HepG2 (cell line): ENCODE measurements around the gene CCN2. TPM values are rescaled to one million over a fixed set of nuclear protein-coding genes. Genes with fewer than 3 reads are reported as not detected.
A peak's percentile ranks its signal among the peaks of the same experiment; 100 is the strongest.

Experiments used
- KDM5B ChIP-seq: sonication (generic); formaldehyde crosslinking; IDR thresholded peaks from 2 replicates; pipeline ENCODE4 v1.4.0; 2020; ENCODE audit warnings: missing genetic modification reagents, mild to moderate bottlenecking, borderline replicate concordance
- RFX3 ChIP-seq: IDR thresholded peaks from 2 replicates; pipeline ENCODE4 v1.6.1; 2016; ENCODE audit warnings: missing biosample characterization, missing genetic modification reagents
- SATB2 ChIP-seq: sonication (generic); formaldehyde crosslinking; IDR thresholded peaks from 2 replicates; pipeline ENCODE4 v1.5.0; 2020; ENCODE audit warnings: missing genetic modification reagents
- SMAD9 ChIP-seq: sonication (generic); formaldehyde crosslinking; IDR thresholded peaks from 2 replicates; pipeline ENCODE4 v1.5.1; 2020; ENCODE audit warnings: mild to moderate bottlenecking, missing genetic modification reagents
- SPEN ChIP-seq: sonication (generic); formaldehyde crosslinking; IDR thresholded peaks from 2 replicates; pipeline ENCODE4 v1.5.1; 2020; ENCODE audit warnings: low read depth, mild to moderate bottlenecking, missing genetic modification reagents
- SRSF9 ChIP-seq: fragments of 200-400 bp; formaldehyde crosslinking; IDR thresholded peaks from 2 replicates; pipeline ENCODE4 v1.6.1; 2018; ENCODE audit warnings: borderline replicate concordance, mild to moderate bottlenecking, low read depth, low read length; ENCODE audit not compliant: insufficient read depth, poor library complexity, severe bottlenecking
- U2AF2 ChIP-seq: fragments of 200-400 bp; formaldehyde crosslinking; IDR thresholded peaks from 2 replicates; pipeline ENCODE4 v1.6.1; 2017; ENCODE audit warnings: low read depth, mild to moderate bottlenecking, low read length
- ZNF12 ChIP-seq: sonication (generic); formaldehyde crosslinking; IDR thresholded peaks from 2 replicates; pipeline ENCODE4 v1.5.0; 2020; ENCODE audit warnings: missing genetic modification reagents
- ZNF251 ChIP-seq: sonication (generic); formaldehyde crosslinking; IDR thresholded peaks from 2 replicates; pipeline ENCODE4 v1.9.0; 2021; ENCODE audit warnings: mild to moderate bottlenecking, missing genetic modification reagents
- ZNF382 ChIP-seq: sonication (generic); formaldehyde crosslinking; IDR thresholded peaks from 2 replicates; pipeline ENCODE4 v1.5.0; 2020; ENCODE audit warnings: missing genetic modification reagents, mild to moderate bottlenecking, borderline replicate concordance
- polyA plus RNA-seq, 8 experiments: library from polyadenylated mRNA; depleted of rRNA in 3 of 8; stranded (reverse) in 7 of 8; unstranded in 1 of 8; fragments of >200 nt; fragmentation: Illumina TruSeq in 4 of 8; extraction: Trizol in 4 of 8; gene quantifications; 2 replicates each; pipeline versions ENCODE4 v1.2.1 to v1.2.3, GENCODE V29; 2011 to 2016; ENCODE audit warnings: low read depth in 4 of 8, missing spikeins in 1 of 8, mixed read lengths in 1 of 8; ENCODE audit not compliant: insufficient read depth in 1 of 8
- total RNA-seq, 5 experiments: library from RNA; depleted of rRNA; stranded (reverse); fragments of >200 nt; fragmentation: Illumina TruSeq; extraction: Trizol; gene quantifications; 2 replicates each; pipeline ENCODE4 v1.2.3, GENCODE V29; 2016; ENCODE audit warnings: low read depth in 1 of 5
- TF ChIP-seq, protein P1 (sequence below): sonication (generic); formaldehyde crosslinking; IDR thresholded peaks from 2 replicates; pipeline ENCODE4 v1.8.0; 2022; ENCODE audit warnings: mild to moderate bottlenecking, missing genetic modification reagents
- TF ChIP-seq, protein P2 (sequence below): conservative IDR thresholded peaks from 2 replicates; pipeline ENCODE4 v1.6.1; 2018; ENCODE audit warnings: missing genetic modification reagents
- TF ChIP-seq, protein P3 (sequence below): sonication (generic); formaldehyde crosslinking; conservative IDR thresholded peaks from 2 replicates; pipeline ENCODE4 v1.8.0; 2022; ENCODE audit warnings: low read depth, missing genetic modification reagents
- TF ChIP-seq, protein P4 (sequence below): sonication (generic); formaldehyde crosslinking; IDR thresholded peaks from 2 replicates; pipeline ENCODE4 v1.5.1; 2020; ENCODE audit warnings: mild to moderate bottlenecking, missing genetic modification reagents, moderate library complexity
- TF ChIP-seq, protein P5 (sequence below): sonication (generic); formaldehyde crosslinking; IDR thresholded peaks from 2 replicates; pipeline ENCODE4 v1.4.0; 2020; ENCODE audit warnings: mild to moderate bottlenecking, low read depth, missing genetic modification reagents
- TF ChIP-seq, protein P6 (sequence below): sonication (generic); formaldehyde crosslinking; IDR thresholded peaks from 2 replicates; pipeline ENCODE4 v1.4.0; 2020; ENCODE audit warnings: mild to moderate bottlenecking, missing genetic modification reagents, borderline replicate concordance

Gene CCN2
- total and polyA plus RNA-seq, 2 of the 13 experiments (the other 11 are each of a cell fraction or from before 2014, with no cell fraction given): 34.7 to 316 TPM

DNA sequence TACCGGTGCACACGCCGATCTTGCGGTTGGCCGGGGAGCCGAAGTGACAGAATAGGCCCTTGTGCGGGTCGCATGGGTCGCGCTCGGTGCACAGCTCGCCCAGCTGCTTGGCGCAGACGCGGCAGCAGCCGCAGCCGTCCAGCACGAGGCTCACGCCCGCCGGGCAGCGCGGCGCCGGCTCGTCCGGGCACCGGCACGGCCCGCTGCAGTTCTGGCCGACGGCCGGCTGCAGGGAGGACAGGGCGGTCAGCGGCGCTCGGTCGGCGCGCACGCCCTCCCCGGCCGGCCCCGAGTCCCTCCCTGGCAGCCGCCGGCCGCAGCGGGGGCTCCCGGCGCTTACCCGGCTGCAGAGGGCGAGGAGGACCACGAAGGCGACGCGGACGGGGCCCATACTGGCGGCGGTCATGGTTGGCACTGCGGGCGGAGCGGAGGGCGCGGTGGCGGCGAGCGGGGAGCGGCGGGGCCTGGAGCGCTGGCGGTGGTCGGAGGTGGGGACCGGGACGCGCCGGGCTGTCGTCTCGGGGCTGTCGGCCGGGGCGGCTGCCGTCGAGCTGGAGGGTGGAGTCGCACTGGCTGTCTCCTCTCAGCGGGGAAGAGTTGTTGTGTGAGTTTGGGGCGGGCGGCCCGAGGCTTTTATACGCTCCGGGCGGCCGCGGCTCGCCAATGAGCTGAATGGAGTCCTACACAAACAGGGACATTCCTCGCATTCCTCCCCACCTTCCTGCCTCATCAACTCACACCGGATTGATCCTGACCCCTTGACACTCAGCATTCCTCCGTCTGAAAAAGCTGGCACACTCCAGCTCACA is at the start of gene CCN2 (continued):
- TF ChIP-seq, protein P1, sequence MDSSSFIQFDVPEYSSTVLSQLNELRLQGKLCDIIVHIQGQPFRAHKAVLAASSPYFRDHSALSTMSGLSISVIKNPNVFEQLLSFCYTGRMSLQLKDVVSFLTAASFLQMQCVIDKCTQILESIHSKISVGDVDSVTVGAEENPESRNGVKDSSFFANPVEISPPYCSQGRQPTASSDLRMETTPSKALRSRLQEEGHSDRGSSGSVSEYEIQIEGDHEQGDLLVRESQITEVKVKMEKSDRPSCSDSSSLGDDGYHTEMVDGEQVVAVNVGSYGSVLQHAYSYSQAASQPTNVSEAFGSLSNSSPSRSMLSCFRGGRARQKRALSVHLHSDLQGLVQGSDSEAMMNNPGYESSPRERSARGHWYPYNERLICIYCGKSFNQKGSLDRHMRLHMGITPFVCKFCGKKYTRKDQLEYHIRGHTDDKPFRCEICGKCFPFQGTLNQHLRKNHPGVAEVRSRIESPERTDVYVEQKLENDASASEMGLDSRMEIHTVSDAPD (CRISPR knock-in tag): peak; percentile 28; the same call in 1 of the 2 replicates
- TF ChIP-seq U2AF2 (no peak), ZNF251 (CRISPR knock-in tag) (no peak), ZNF12 (CRISPR knock-in tag) (no peak), RFX3 (0 out of 2 replicates have a peak, but pooled peaks have one; percentile 13), KDM5B (CRISPR knock-in tag) (no peak), SRSF9 (no peak), SATB2 (CRISPR knock-in tag) (no peak), SMAD9 (CRISPR knock-in tag) (no peak), ZNF382 (no peak), SPEN (CRISPR knock-in tag) (no peak; the same call in 1 of the 2 replicates)
- TF ChIP-seq, protein P2, sequence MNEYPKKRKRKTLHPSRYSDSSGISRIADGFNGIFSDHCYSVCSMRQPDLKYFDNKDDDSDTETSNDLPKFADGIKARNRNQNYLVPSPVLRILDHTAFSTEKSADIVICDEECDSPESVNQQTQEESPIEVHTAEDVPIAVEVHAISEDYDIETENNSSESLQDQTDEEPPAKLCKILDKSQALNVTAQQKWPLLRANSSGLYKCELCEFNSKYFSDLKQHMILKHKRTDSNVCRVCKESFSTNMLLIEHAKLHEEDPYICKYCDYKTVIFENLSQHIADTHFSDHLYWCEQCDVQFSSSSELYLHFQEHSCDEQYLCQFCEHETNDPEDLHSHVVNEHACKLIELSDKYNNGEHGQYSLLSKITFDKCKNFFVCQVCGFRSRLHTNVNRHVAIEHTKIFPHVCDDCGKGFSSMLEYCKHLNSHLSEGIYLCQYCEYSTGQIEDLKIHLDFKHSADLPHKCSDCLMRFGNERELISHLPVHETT: peak; percentile 45; the same call in 1 of the 2 replicates
- TF ChIP-seq, protein P3, sequence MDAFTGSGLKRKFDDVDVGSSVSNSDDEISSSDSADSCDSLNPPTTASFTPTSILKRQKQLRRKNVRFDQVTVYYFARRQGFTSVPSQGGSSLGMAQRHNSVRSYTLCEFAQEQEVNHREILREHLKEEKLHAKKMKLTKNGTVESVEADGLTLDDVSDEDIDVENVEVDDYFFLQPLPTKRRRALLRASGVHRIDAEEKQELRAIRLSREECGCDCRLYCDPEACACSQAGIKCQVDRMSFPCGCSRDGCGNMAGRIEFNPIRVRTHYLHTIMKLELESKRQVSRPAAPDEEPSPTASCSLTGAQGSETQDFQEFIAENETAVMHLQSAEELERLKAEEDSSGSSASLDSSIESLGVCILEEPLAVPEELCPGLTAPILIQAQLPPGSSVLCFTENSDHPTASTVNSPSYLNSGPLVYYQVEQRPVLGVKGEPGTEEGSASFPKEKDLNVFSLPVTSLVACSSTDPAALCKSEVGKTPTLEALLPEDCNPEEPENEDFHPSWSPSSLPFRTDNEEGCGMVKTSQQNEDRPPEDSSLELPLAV: peak; percentile 82
- TF ChIP-seq, protein P4, sequence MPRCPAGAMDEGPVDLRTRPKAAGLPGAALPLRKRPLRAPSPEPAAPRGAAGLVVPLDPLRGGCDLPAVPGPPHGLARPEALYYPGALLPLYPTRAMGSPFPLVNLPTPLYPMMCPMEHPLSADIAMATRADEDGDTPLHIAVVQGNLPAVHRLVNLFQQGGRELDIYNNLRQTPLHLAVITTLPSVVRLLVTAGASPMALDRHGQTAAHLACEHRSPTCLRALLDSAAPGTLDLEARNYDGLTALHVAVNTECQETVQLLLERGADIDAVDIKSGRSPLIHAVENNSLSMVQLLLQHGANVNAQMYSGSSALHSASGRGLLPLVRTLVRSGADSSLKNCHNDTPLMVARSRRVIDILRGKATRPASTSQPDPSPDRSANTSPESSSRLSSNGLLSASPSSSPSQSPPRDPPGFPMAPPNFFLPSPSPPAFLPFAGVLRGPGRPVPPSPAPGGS: peak; percentile 71; the same call in 1 of the 2 replicates
- TF ChIP-seq, protein P5, sequence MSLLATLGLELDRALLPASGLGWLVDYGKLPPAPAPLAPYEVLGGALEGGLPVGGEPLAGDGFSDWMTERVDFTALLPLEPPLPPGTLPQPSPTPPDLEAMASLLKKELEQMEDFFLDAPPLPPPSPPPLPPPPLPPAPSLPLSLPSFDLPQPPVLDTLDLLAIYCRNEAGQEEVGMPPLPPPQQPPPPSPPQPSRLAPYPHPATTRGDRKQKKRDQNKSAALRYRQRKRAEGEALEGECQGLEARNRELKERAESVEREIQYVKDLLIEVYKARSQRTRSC (CRISPR knock-in tag): peak; percentile 89; the same call in 1 of the 2 replicates
- TF ChIP-seq, protein P6, sequence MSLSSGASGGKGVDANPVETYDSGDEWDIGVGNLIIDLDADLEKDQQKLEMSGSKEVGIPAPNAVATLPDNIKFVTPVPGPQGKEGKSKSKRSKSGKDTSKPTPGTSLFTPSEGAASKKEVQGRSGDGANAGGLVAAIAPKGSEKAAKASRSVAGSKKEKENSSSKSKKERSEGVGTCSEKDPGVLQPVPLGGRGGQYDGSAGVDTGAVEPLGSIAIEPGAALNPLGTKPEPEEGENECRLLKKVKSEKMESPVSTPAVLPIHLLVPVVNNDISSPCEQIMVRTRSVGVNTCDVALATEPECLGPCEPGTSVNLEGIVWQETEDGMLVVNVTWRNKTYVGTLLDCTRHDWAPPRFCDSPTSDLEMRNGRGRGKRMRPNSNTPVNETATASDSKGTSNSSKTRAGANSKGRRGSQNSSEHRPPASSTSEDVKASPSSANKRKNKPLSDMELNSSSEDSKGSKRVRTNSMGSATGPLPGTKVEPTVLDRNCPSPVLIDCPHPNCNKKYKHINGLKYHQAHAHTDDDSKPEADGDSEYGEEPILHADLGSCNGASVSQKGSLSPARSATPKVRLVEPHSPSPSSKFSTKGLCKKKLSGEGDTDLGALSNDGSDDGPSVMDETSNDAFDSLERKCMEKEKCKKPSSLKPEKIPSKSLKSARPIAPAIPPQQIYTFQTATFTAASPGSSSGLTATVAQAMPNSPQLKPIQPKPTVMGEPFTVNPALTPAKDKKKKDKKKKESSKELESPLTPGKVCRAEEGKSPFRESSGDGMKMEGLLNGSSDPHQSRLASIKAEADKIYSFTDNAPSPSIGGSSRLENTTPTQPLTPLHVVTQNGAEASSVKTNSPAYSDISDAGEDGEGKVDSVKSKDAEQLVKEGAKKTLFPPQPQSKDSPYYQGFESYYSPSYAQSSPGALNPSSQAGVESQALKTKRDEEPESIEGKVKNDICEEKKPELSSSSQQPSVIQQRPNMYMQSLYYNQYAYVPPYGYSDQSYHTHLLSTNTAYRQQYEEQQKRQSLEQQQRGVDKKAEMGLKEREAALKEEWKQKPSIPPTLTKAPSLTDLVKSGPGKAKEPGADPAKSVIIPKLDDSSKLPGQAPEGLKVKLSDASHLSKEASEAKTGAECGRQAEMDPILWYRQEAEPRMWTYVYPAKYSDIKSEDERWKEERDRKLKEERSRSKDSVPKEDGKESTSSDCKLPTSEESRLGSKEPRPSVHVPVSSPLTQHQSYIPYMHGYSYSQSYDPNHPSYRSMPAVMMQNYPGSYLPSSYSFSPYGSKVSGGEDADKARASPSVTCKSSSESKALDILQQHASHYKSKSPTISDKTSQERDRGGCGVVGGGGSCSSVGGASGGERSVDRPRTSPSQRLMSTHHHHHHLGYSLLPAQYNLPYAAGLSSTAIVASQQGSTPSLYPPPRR (CRISPR knock-in tag): peak; percentile 97
